CD1c-positive myeloid dendritic cell (primary cell): Measurements from ENCODE around the gene PPP1R14C.
A peak's percentile ranks its signal among the peaks of the same experiment; 100 is the strongest.

Experiments
- DNase-seq: peaks from one replicate; pipeline ENCODE4 v3.0.0-alpha.2; 2016; ENCODE audit errors: extremely low spot score

PPP1R14C gene

DNA sequence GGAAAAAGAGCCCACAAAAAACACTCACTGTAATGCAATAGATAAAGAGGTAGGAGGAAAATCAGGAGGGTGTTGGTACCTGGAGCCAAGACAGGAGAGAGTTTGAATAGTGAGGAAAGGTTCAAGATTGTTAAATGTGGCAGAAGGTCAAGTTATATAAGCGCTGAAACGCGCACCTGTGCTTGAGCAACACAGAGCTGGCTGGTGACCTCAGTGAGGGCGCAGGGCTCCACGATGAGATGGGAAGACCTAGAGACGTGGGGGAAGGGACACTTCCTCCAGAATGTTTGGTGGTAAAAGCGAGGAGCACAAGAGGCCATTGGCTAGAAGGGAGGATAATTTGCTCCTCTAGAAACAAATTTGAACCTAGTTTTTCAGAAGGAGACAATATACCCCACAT lies 4.2 kb upstream of the PPP1R14C start:
- no peak for DNase-seq

- no peak for DNase-seq
These were observed 3.3 kb upstream of the PPP1R14C start for GRCh38 chr6:150139533-150139932.

- no peak for DNase-seq
These were observed 2.4 kb upstream of the PPP1R14C start for GRCh38 chr6:150140236-150140969.

DNA sequence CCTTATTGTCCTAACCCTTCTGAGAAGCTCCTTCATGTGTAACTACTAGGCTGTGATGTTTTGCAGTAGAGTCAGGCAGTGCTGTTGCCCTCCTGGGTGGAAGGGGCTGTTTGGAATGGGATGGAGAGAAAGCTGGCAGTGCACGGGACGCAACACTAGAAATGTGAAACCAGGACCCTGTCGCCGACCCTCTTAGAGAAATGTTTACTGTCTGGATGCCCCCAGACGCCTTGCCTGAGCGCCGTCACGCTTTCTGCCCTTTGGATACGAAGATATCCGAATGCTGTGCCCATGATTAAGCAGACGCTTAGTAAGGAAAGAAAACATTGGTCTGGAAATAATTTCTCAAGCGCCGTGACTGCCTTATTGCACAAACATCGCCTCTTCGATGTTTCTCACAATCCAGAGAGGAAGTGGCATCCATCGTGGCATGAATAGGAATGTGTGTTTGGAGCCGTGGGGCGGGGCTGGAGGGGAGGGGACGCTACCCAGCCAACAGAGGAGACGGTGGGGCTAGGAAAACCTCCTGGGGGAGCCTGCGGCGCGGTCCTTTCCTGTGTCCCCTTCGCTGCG lies 661 bp upstream of the PPP1R14C start:
- DNase-seq, result peak; percentile 62

DNA sequence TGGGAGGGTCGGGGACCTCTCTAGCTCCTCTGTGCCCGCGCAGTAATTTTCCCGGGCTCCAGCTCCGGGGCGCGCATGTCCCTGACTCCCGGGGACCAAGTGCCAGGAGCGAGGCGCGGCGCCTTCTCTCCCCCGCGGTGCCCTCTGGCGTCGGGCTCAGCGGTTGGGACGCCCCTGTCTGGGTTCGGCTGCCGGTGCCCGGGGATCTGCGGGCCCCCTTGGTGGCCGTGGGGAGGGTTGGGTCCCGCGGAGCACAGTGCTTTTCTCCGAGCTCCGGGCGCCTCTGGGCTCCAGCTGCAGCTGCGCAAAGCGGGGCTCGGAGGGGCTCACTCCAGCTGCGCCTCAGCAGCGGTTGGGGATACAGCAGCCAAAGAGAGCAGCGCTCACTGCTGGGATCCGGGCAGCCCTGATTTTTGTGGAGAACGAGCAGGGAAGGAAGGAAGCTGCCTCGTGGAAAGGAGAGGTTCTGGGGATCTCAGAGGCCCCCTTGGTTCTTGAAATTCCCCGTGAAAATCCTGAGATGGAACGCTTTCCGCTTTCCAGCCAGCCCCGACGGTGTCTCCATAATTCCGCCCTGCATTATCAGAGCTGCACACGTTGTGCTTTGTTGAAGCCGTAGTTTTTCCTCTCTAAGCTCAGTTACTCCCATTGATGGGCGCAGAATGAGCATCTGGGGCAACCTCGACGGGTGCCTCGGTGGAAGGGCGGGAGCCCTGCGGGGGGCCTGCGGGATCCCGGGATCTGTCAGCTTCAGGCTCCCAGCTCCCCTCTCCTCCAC lies 861 bp downstream of the PPP1R14C start:
- DNase-seq, result no peak

DNA sequence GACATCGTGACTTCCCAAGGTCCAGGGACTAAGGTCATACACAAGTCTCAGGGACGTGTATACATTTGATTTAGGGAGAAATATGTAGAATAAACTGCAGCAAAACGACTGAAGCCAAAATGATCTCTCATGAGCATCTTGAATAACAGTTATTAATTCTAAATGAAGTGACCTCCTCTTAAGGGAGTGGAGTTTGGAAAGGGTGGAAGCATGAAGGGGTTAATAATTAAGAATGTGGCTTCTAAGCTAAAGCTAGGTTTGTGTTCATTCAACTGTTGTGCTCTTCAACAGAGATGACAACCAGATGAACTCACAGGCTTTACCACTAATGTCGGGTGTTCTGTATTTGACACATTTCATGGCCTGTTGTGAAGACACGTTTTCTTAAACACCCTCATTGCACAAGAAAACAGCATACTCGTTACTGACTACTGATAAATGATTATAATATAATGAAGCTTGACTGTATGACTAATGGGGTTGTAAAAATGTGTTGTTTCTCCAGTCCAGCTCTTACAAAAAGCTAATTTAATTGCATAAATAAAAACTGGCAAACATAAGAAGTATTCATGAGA lies 1.5 kb downstream of the PPP1R14C start:
- DNase-seq, result no peak

GRCh38 chr6:150145427-150145826 lies 2.6 kb downstream of the PPP1R14C start:
- DNase-seq, result no peak

DNA sequence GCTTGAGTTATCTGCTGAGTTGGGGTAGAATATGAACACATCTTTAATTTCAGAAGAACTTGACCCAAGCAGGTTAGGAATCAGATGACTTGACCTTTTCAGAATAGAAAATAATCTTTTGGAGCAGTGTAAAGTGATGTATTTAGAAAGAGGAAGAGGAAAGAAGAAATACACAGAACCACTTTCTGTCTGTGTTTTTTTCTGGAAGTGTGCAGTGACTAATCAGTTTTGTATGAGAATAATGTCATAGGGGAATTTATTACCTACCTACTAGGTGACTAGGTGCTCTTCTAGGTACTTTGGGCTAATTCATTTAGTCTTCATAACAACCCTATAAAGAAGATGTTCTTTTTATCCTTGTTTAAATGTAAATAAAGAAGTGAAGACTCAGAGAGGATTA lies 3.0 kb downstream of the PPP1R14C start:
- peak; percentile 56 for DNase-seq

DNA sequence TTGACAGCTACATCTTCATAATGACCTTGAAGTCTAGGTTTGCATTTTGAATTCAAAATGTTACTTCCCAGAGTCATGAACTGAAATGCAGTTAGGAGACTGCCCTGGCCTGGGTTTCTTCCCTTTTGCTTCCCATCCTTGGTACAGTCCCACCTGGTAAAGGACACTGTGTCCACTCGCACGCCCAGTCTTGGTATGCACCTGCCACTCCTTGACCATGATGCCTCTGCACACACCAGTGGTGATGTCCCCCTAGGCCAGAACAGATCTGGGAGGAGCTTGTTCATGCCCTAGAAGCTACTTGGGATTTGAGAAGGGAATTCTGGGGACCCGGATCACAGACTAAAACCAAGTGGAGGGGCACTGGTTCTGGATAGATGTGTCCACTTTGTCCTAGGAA lies 3.6 kb downstream of the PPP1R14C start:
- no peak for DNase-seq

- no peak for DNase-seq
These were observed 6.3 kb downstream of the PPP1R14C start for GRCh38 chr6:150149146-150149545.

DNA sequence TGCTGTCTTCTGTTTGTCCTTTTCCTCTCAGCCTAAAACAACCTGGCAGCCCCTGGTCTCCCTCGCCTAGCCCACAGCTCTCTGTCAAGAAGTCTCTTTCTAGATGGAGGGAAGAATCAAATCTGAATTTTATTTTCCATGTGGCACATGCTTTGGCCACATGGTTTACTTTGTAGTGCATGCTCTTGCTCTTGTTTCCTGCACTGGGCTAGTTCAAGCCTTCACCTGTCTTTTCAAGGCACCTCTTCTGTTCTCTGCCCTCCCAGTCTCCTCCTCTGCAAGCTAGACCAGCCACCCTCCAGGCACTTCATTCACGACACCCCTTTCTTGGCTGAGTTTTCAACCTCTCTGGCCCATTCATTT lies 7.6 kb downstream of the PPP1R14C start:
- no peak for DNase-seq

- no peak for DNase-seq
These were observed 8.2 kb downstream of the PPP1R14C start for GRCh38 chr6:150150821-150151646.

- DNase-seq, result peak; percentile 64
These were observed 10.3 kb downstream of the PPP1R14C start for GRCh38 chr6:150152891-150153876.

DNA sequence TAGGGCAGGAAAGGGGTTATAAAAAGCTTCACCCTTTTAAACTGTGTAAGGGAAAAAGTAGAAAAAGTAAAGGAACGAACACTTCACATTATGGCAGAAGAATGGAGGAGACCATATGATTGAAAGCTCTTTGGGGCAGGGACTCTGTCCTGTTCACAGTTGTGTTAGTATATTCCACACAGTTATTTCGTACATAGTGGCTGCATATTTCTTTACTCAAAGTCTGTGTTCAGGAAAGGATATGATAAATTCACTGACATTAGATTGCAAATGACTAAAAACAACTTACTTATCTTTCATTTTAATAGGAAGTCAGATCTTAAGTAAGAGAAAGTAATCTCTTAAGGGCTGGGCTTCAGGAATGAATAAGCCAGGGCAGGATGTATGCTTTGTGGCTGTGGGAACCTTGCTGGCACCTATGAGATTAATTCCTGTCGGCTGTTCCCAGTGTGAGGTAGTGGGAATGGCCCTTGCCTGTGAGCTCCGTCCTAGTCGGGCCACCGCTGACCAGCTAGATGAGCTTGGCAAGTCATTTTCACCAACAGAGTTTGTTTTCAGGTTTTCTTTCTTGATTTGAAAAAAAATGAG lies 11.2 kb downstream of the PPP1R14C start:
- no peak for DNase-seq

- DNase-seq, result no peak
These were observed 13.6 kb downstream of the PPP1R14C start for GRCh38 chr6:150156460-150156859.

GRCh38 chr6:150157081-150157480 lies 14.2 kb downstream of the PPP1R14C start:
- DNase-seq, result no peak

DNA sequence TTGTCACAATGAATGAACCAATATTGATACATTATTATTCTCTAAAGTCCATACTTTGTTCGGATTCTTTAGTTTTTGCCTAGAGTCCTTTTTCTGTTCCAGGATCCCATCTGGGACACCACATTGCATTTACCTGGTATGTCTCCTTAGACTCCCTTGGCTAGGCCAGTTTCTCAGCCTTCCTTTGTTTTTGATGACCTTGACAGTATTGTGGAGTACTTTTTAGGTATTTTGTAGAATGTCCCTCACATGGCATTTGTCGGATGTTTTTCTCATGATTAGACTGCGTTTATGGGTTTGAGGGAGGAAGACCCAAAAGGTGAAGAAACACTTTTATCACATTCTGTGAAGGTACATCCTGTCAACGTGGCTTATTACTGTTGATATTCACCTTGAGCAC lies 16.9 kb downstream of the PPP1R14C start:
- DNase-seq, result no peak

GRCh38 chr6:150163970-150164369 lies 21.1 kb downstream of the PPP1R14C start:
- no peak for DNase-seq

- no peak for DNase-seq
These were observed 22.3 kb downstream of the PPP1R14C start for GRCh38 chr6:150165020-150165702.

- DNase-seq, result no peak
These were observed 24.6 kb downstream of the PPP1R14C start for GRCh38 chr6:150167479-150167873.
